HEK293 (cell line): ENCODE results near the gene NAA35.

Experiments
- GLI4 ChIP-seq: fragments of 450-650 bp; formaldehyde crosslinking; IDR thresholded peaks from 2 replicates; pipeline ENCODE4 v1.5.1; 2016; ENCODE audit warnings: missing biosample characterization, missing genetic modification characterization
- ZNF23 ChIP-seq: fragments of 450-650 bp; formaldehyde crosslinking; IDR thresholded peaks from 2 replicates; pipeline ENCODE4 v1.5.1; 2016; ENCODE audit warnings: missing biosample characterization, missing genetic modification characterization, borderline replicate concordance
- ZNF24 ChIP-seq: fragments of 450-650 bp; formaldehyde crosslinking; IDR thresholded peaks from 2 replicates; pipeline ENCODE4 v1.5.1; 2016; ENCODE audit warnings: missing biosample characterization, missing genetic modification characterization
- ZNF311 ChIP-seq: fragments of 450-650 bp; formaldehyde crosslinking; IDR thresholded peaks from 2 replicates; pipeline ENCODE4 v1.5.1; 2017; ENCODE audit warnings: missing biosample characterization, missing genetic modification characterization, borderline replicate concordance
- TF ChIP-seq, protein P1 (sequence below): fragments of 450-650 bp; formaldehyde crosslinking; IDR thresholded peaks from 2 replicates; pipeline ENCODE4 v1.5.1; 2016; ENCODE audit warnings: missing biosample characterization, missing genetic modification characterization, low read depth
- TF ChIP-seq, protein P2 (sequence below): fragments of 450-650 bp; formaldehyde crosslinking; IDR thresholded peaks from 2 replicates; pipeline ENCODE4 v1.5.1; 2016; ENCODE audit warnings: missing biosample characterization, missing genetic modification characterization

GRCh38 chr9:86034863-86035734 lies 94.2 kb downstream of the NAA35 start:
- TF ChIP-seq, protein P1, sequence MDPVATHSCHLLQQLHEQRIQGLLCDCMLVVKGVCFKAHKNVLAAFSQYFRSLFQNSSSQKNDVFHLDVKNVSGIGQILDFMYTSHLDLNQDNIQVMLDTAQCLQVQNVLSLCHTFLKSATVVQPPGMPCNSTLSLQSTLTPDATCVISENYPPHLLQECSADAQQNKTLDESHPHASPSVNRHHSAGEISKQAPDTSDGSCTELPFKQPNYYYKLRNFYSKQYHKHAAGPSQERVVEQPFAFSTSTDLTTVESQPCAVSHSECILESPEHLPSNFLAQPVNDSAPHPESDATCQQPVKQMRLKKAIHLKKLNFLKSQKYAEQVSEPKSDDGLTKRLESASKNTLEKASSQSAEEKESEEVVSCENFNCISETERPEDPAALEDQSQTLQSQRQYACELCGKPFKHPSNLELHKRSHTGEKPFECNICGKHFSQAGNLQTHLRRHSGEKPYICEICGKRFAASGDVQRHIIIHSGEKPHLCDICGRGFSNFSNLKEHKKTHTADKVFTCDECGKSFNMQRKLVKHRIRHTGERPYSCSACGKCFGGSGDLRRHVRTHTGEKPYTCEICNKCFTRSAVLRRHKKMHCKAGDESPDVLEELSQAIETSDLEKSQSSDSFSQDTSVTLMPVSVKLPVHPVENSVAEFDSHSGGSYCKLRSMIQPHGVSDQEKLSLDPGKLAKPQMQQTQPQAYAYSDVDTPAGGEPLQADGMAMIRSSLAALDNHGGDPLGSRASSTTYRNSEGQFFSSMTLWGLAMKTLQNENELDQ (tag by site-specific recombination): no peak
- TF ChIP-seq, protein P2, sequence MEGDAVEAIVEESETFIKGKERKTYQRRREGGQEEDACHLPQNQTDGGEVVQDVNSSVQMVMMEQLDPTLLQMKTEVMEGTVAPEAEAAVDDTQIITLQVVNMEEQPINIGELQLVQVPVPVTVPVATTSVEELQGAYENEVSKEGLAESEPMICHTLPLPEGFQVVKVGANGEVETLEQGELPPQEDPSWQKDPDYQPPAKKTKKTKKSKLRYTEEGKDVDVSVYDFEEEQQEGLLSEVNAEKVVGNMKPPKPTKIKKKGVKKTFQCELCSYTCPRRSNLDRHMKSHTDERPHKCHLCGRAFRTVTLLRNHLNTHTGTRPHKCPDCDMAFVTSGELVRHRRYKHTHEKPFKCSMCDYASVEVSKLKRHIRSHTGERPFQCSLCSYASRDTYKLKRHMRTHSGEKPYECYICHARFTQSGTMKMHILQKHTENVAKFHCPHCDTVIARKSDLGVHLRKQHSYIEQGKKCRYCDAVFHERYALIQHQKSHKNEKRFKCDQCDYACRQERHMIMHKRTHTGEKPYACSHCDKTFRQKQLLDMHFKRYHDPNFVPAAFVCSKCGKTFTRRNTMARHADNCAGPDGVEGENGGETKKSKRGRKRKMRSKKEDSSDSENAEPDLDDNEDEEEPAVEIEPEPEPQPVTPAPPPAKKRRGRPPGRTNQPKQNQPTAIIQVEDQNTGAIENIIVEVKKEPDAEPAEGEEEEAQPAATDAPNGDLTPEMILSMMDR (tag by site-specific recombination): peak; percentile 76
- no peak for TF ChIP-seq GLI4 (tag by site-specific recombination)
- no peak for TF ChIP-seq ZNF23
- peak; percentile 40; the same call in 1 of the 2 replicates for TF ChIP-seq ZNF24 (tag by site-specific recombination)
- TF ChIP-seq ZNF311 (tag by site-specific recombination): no peak
